Gastrocnemius medialis (tissue), 4 donors: Measurements from ENCODE around the gene ENGASE.

ENCODE experiments used
- CTCF ChIP-seq, 5 experiments: fragments of 450-650 bp in 3 of 5; fragments of 200-600 bp in 2 of 5; sonication (generic) in 2 of 5; IDR thresholded peaks in 4 of 5; conservative IDR thresholded peaks in 1 of 5; 1 replicate in 4 of 5; 2 replicates in 1 of 5; pipeline ENCODE4 v1.5.1; 2016 to 2019; ENCODE audit warnings: antibody characterized with exemption in 5 of 5, mild to moderate bottlenecking in 3 of 5, moderate library complexity in 3 of 5
- POLR2A ChIP-seq, 2 donors: fragments of 450-650 bp; IDR thresholded peaks; one replicate each; pipeline ENCODE4 v1.6.1; 2017; ENCODE audit warnings: antibody characterized with exemption in 2 of 2, mild to moderate bottlenecking in 2 of 2, moderate library complexity in 2 of 2

DNA sequence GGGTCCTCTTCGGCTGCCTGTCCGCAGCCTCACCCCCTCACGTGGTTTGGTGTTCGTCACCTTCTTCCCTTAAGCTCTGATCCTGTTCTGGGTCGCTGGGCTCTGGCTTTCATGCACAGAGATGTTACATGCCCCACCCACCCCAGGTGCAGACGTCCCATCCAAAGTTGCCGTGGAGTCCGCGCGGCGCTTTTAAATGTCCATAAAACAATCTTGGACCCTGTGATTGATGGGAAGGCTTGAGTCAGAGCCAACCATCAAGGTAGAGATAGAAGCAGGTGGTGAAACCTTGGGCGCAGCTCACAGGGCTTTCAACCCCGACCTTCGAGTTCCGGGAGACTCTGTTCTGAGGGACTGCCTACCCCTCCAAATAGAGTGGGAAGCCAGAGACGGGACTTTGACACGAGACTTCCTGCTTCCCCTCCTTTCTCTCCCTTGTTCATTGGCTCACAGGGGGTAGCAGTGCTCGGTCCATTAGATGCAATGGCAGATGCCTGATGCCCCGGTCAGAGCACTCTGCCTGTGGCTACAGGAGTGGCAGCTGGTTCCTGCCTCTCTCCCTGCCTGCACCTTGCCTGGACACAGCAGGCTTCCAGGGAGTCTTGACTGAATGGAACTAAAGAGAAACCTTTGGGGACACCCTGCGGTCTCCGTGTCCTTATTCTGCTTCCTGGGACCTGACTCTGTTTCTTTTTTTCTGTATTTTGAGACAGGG is 4.0 kb downstream of the ENGASE start:
- TF ChIP-seq CTCF (IDR thresholded peaks at IDR 0.05 in 4 of 5, conservative IDR thresholded peaks at IDR 0.05 in 1 of 5) (no peak), POLR2A (IDR thresholded peaks at IDR 0.05) (no peak)
